Pulmonary artery endothelial cell (primary cell): ENCODE data around the gene CSRP3. TPM values are rescaled to one million over a fixed set of nuclear protein-coding genes. Genes with fewer than 3 reads are reported as not detected.

Source experiments
- total RNA-seq: library from RNA; depleted of rRNA; stranded (reverse); fragments of >200 nt; gene quantifications from 2 replicates; pipeline ENCODE4 v1.2.3, GENCODE V29; 2014

The CSRP3 gene
- total RNA-seq, 1 donor from 2014 or later, result not detected

Other genes with a start within 250 kb of the CSRP3 start
- not detected in 2 replicates for gene MRGPRX2, start 141.3 kb downstream of the CSRP3 start, total RNA-seq
- 67.7 and 107 TPM in 2 replicates for gene ZDHHC13, start 84.8 kb downstream of the CSRP3 start, total RNA-seq
- gene E2F8, start 39.0 kb upstream of the CSRP3 start, total RNA-seq, result 2.5 and 5.2 TPM in 2 replicates